ENCODE measurements around the gene IGSF22. TPM values are rescaled to one million over a fixed set of nuclear protein-coding genes. Genes with fewer than 3 reads are reported as not detected.

The IGSF22 gene
- total RNA-seq, 4 donors from 2014 or later = 1.0 TPM; not detected in 3

- DNase-seq = no peak
- Histone ChIP-seq H3K4me1 (no peaks in the 10 kb centered on the region), H3K4me3 (no peak overlapping the region), H3K27me3 (no peaks in the 10 kb centered on the region), H3K36me3 (no peaks in the 10 kb centered on the region), H3K9me3 (no peaks in the 10 kb centered on the region), H3K27ac (no peak overlapping the region)
- intact Hi-C loops (cut with DNase I; ENCODE audit: low total_unique reads) = no loop called here
- TF ChIP-seq CTCF (IDR thresholded peaks at IDR 0.05) = no peak
- no peak for TF ChIP-seq POLR2A (IDR thresholded peaks at IDR 0.05)
These were observed 22.9 kb upstream of the IGSF22 start for GRCh38 chr11:18748766-18749365.

GRCh38 chr11:18745251-18745650 lies 19.3 kb upstream of the IGSF22 start:
- Histone ChIP-seq H3K27me3 (no peaks in the 10 kb centered on the region), H3K27ac (no peak overlapping the region), H3K4me3 (no peak overlapping the region), H3K9me3 (no peaks in the 10 kb centered on the region), H3K36me3 (no peaks in the 10 kb centered on the region), H3K4me1 (no peaks in the 10 kb centered on the region)
- intact Hi-C loops (cut with DNase I; ENCODE audit: low total_unique reads) = no loop called here
- TF ChIP-seq CTCF (IDR thresholded peaks at IDR 0.05) = no peak
- DNase-seq = no peak

- intact Hi-C loops (cut with DNase I; ENCODE audit: low total_unique reads) = no loop called here
- no peak for DNase-seq
- H3K36me3 ChIP-seq = no peaks in the 10 kb centered on the region
- no peaks in the 10 kb centered on the region for H3K9me3 ChIP-seq
- H3K27me3 ChIP-seq = no peaks in the 10 kb centered on the region
- H3K27ac ChIP-seq = no peak overlapping the region
- TF ChIP-seq POLR2A (IDR thresholded peaks at IDR 0.05) = no peak
- TF ChIP-seq CTCF (IDR thresholded peaks at IDR 0.05) = no peak
- no peaks in the 10 kb centered on the region for H3K4me1 ChIP-seq
- no peak overlapping the region for H3K4me3 ChIP-seq
These were observed 18.0 kb upstream of the IGSF22 start for GRCh38 chr11:18743900-18744514.

- H3K27ac ChIP-seq = no peak overlapping the region
- H3K27me3 ChIP-seq = no peaks in the 10 kb centered on the region
- H3K4me3 ChIP-seq = no peak overlapping the region
- intact Hi-C loops (cut with DNase I; ENCODE audit: low total_unique reads) = no loop called here
- no peaks in the 10 kb centered on the region for H3K36me3 ChIP-seq
- TF ChIP-seq CTCF (IDR thresholded peaks at IDR 0.05) (no peak), POLR2A (IDR thresholded peaks at IDR 0.05) (no peak)
- H3K9me3 ChIP-seq = no peaks in the 10 kb centered on the region
- no peak for DNase-seq
- no peaks in the 10 kb centered on the region for H3K4me1 ChIP-seq
These were observed 17.4 kb upstream of the IGSF22 start for GRCh38 chr11:18743365-18743764.

- intact Hi-C loops (cut with DNase I; ENCODE audit: low total_unique reads) = no loop called here
- TF ChIP-seq CTCF (IDR thresholded peaks at IDR 0.05) = no peak
- TF ChIP-seq POLR2A (IDR thresholded peaks at IDR 0.05) = no peak
- H3K36me3 ChIP-seq = no peaks in the 10 kb centered on the region
These were observed 15.8 kb upstream of the IGSF22 start for GRCh38 chr11:18741783-18742182.

More at GRCh38 chr11:18741783-18742182, 15.8 kb upstream of the IGSF22 start:
- H3K4me1 ChIP-seq = no peaks in the 10 kb centered on the region
- no peak overlapping the region for H3K27ac ChIP-seq
- no peaks in the 10 kb centered on the region for H3K9me3 ChIP-seq
- no peak overlapping the region for H3K4me3 ChIP-seq
- no peak for DNase-seq
- no peaks in the 10 kb centered on the region for H3K27me3 ChIP-seq
